H9 (cell line): ENCODE data around the gene THTPA. TPM values are rescaled to one million over a fixed set of nuclear protein-coding genes. Genes with fewer than 3 reads are reported as not detected.

Experiments
- DNase-seq: peaks from one replicate; pipeline ENCODE4 v3.0.0-alpha.2; 2017
- H2AFZ ChIP-seq: one replicate; pipeline ENCODE4 v1.6.1; 2013; ENCODE audit warnings: mild to moderate bottlenecking, low read length, control low read depth, moderate library complexity
- H2AK5ac ChIP-seq: 2 replicates; pipeline ENCODE4 v1.6.1; 2013; ENCODE audit warnings: low read length, control low read depth, mixed read lengths; ENCODE audit not compliant: insufficient read length
- H2BK120ac ChIP-seq: one replicate; pipeline ENCODE4 v1.6.1; 2013; ENCODE audit warnings: low read depth, mild to moderate bottlenecking, low read length, control low read depth, inconsistent platforms; ENCODE audit not compliant: poor library complexity, severe bottlenecking
- H2BK12ac ChIP-seq: 2 replicates; pipeline ENCODE4 v1.6.1; 2013; ENCODE audit warnings: low read length, control low read depth, mixed read lengths, low read depth; ENCODE audit not compliant: insufficient read length
- H2BK15ac ChIP-seq: 2 replicates; pipeline ENCODE4 v1.6.1; 2013; ENCODE audit warnings: low read depth, low read length, control low read depth
- H2BK20ac ChIP-seq: one replicate; pipeline ENCODE4 v1.6.1; 2013; ENCODE audit warnings: low read depth, mild to moderate bottlenecking, low read length, control low read depth, inconsistent platforms; ENCODE audit not compliant: poor library complexity, severe bottlenecking
- H2BK5ac ChIP-seq: 2 replicates; pipeline ENCODE4 v1.6.1; 2013; ENCODE audit warnings: low read length, control low read depth, mixed read lengths; ENCODE audit not compliant: insufficient read length
- H3K14ac ChIP-seq: 2 replicates; pipeline ENCODE4 v1.6.1; 2013; ENCODE audit warnings: low read length, control low read depth; ENCODE audit not compliant: insufficient read depth
- H3K18ac ChIP-seq: 2 replicates; pipeline ENCODE4 v1.6.1; 2013; ENCODE audit warnings: low read depth, mild to moderate bottlenecking, mixed read lengths, low read length, control low read depth; ENCODE audit not compliant: insufficient read length
- H3K23ac ChIP-seq: 2 replicates; pipeline ENCODE4 v1.6.1; 2013; ENCODE audit warnings: low read length, control low read depth, mixed read lengths, low read depth; ENCODE audit not compliant: insufficient read length
- H3K23me2 ChIP-seq: 2 replicates; pipeline ENCODE4 v1.6.1; 2013; ENCODE audit warnings: low read depth, mild to moderate bottlenecking, mixed read lengths, low read length, control low read depth; ENCODE audit not compliant: insufficient read length, poor library complexity, severe bottlenecking
- H3K27ac ChIP-seq: 2 replicates; pipeline ENCODE4 v1.5.1; 2013; ENCODE audit warnings: low read length, control low read depth, mixed read lengths, low read depth; ENCODE audit not compliant: insufficient read length
- H3K27me3 ChIP-seq: 2 replicates; pipeline ENCODE4 v1.6.1; 2013; ENCODE audit warnings: low read length, control low read depth, inconsistent platforms; ENCODE audit not compliant: insufficient read depth
- H3K4ac ChIP-seq: 2 replicates; pipeline ENCODE4 v1.6.1; 2013; ENCODE audit warnings: low read depth, mild to moderate bottlenecking, control low read depth, inconsistent platforms, low read length, moderate library complexity
- H3K4me1 ChIP-seq: 2 replicates; pipeline ENCODE4 v1.6.1; 2013; ENCODE audit warnings: low read length, control low read depth, inconsistent platforms; ENCODE audit not compliant: insufficient read depth
- H3K4me2 ChIP-seq: 2 replicates; pipeline ENCODE4 v1.6.1; 2013; ENCODE audit warnings: low read length, control low read depth, mixed read lengths; ENCODE audit not compliant: insufficient read length, insufficient read depth
- H3K56ac ChIP-seq: 2 replicates; pipeline ENCODE4 v1.6.1; 2013; ENCODE audit warnings: low read depth, mild to moderate bottlenecking, mixed read lengths, low read length, control low read depth; ENCODE audit not compliant: insufficient read length
- H3K79me1 ChIP-seq: 2 replicates; pipeline ENCODE4 v1.6.1; 2013; ENCODE audit warnings: low read depth, mild to moderate bottlenecking, moderate library complexity, low read length, control low read depth, inconsistent platforms; ENCODE audit not compliant: insufficient read depth, poor library complexity, severe bottlenecking
- H3K79me2 ChIP-seq: 2 replicates; pipeline ENCODE4 v1.6.1; 2013; ENCODE audit warnings: low read length, control low read depth, inconsistent platforms; ENCODE audit not compliant: insufficient read depth
- H3K9ac ChIP-seq: 2 replicates; pipeline ENCODE4 v1.6.1; 2013; ENCODE audit warnings: low read length, control low read depth, mixed read lengths; ENCODE audit not compliant: insufficient read length; ENCODE audit errors: extremely low read depth
- H3K9me3 ChIP-seq: one replicate; pipeline ENCODE4 v1.6.1; 2013; ENCODE audit warnings: low read depth, low read length, inconsistent platforms; ENCODE audit not compliant: control insufficient read depth
- H3T11ph ChIP-seq: one replicate; pipeline ENCODE4 v1.6.1; 2013; ENCODE audit warnings: mild to moderate bottlenecking, low read length, control low read depth, inconsistent platforms
- H4K20me1 ChIP-seq: one replicate; pipeline ENCODE4 v1.6.1; 2013; ENCODE audit not compliant: control insufficient read depth, insufficient read length, insufficient read depth
- H4K5ac ChIP-seq: 2 replicates; pipeline ENCODE4 v1.6.1; 2013; ENCODE audit warnings: low read depth, mild to moderate bottlenecking, mixed read lengths, low read length, control low read depth; ENCODE audit not compliant: insufficient read length
- H4K8ac ChIP-seq: replicated peaks from 2 replicates; pipeline ENCODE4 v1.6.1; 2013; ENCODE audit warnings: low read length, control low read depth, mixed read lengths, low read depth; ENCODE audit not compliant: insufficient read length
- H4K91ac ChIP-seq: 2 replicates; pipeline ENCODE4 v1.6.1; 2013; ENCODE audit warnings: low read depth, mild to moderate bottlenecking, moderate library complexity, mixed read lengths, low read length, control low read depth; ENCODE audit not compliant: insufficient read length
- H3K27ac Mint-ChIP-seq, 3 experiments: 2 replicates in 2 of 3; 3 replicates in 1 of 3; pipeline ENCODE4 v1.8.0; 2020 to 2021; ENCODE audit warnings: mixed read lengths in 3 of 3, mild to moderate bottlenecking in 1 of 3, moderate library complexity in 1 of 3
- H3K27me3 Mint-ChIP-seq: 2 replicates; pipeline ENCODE4 v1.8.0; 2021; ENCODE audit warnings: low read depth, mild to moderate bottlenecking, moderate library complexity, mixed read lengths
- H3K36me3 Mint-ChIP-seq, 3 experiments: 2 replicates in 2 of 3; 3 replicates in 1 of 3; pipeline ENCODE4 v1.8.0; 2020 to 2021; ENCODE audit warnings: low read depth in 3 of 3, mixed read lengths in 3 of 3; ENCODE audit not compliant: insufficient read depth in 1 of 3
- H3K4me1 Mint-ChIP-seq, 2 experiments: 2 replicates each; pipeline ENCODE4 v1.8.0; 2020; ENCODE audit warnings: mixed read lengths in 2 of 2
- H3K4me3 Mint-ChIP-seq, 2 experiments: 2 replicates in 1 of 2; 3 replicates in 1 of 2; pipeline ENCODE4 v1.8.0; 2020 to 2021; ENCODE audit warnings: mild to moderate bottlenecking in 2 of 2, mixed read lengths in 2 of 2, moderate library complexity in 1 of 2
- H3K9me3 Mint-ChIP-seq, 2 experiments: 2 replicates in 1 of 2; 3 replicates in 1 of 2; pipeline ENCODE4 v1.8.0; 2020; ENCODE audit warnings: mild to moderate bottlenecking in 2 of 2, mixed read lengths in 2 of 2, moderate library complexity in 1 of 2
- CTCF ChIP-seq: fragments of 200-600 bp; sonication (generic); conservative IDR thresholded peaks from 3 replicates; pipeline ENCODE4 v1.8.0; 2021; ENCODE audit warnings: antibody characterized with exemption, mild to moderate bottlenecking
- WGBS: extraction: QIAGEN DNeasy Blood & Tissue Kit; methylation state at CpG from one replicate; pipeline ENCODE4 v1.1.7; 2013; ENCODE audit warnings: missing lambda C conversion rate, low lambda C conversion rate, mixed read lengths; ENCODE audit not compliant: insufficient read length; ENCODE audit errors: extremely low coverage; 5-methylcytosine and 5-hydroxymethylcytosine counted together
- total RNA-seq: library from RNA; stranded (reverse); gene quantifications from 2 replicates; pipeline ENCODE4 v1.2.1, GENCODE V29; 2021

Gene THTPA
- total RNA-seq, 1 experiment from 2014 or later: 15.6 TPM

- no CpG with 5 or more reads among the region's 6 CpGs for WGBS
- peak; percentile 66 for DNase-seq
- H3K18ac ChIP-seq: no peak overlapping the region
- H3K56ac ChIP-seq: no peak overlapping the region
- no peak overlapping the region for H3T11ph ChIP-seq
- no peak overlapping the region for H4K5ac ChIP-seq
- no peak overlapping the region for H3K14ac ChIP-seq
- no peak overlapping the region for H2AFZ ChIP-seq
- H2BK5ac ChIP-seq: no peak overlapping the region
- peak; percentile 70 for TF ChIP-seq CTCF
- Mint-ChIP-seq H3K36me3 (peaks cover 22 to 45% (median 22%) of the 10 kb centered on the region in 3 experiments), H3K27ac (peak overlapping the region in 2 of 3 experiments; percentile 77 to 95; a peak in 4 of 7 replicates), H3K4me3 (peak overlapping the region; percentile 33 to 95), H3K9me3 (no peaks in the 10 kb centered on the region), H3K27me3 (peaks cover 16% of the 10 kb centered on the region), H3K4me1 (peaks cover 42% of the 10 kb centered on the region in 2 experiments)
- peaks cover 8% of the 10 kb centered on the region for H4K20me1 ChIP-seq
- H2BK12ac ChIP-seq: no peak overlapping the region
- no peaks in the 10 kb centered on the region for H3K79me2 ChIP-seq
- peaks cover 9% of the 10 kb centered on the region for H3K4me1 ChIP-seq
- H3K9ac ChIP-seq: no peak overlapping the region
- H2AK5ac ChIP-seq: no peak overlapping the region
- no peak overlapping the region for H2BK15ac ChIP-seq
- no peaks in the 10 kb centered on the region for H3K9me3 ChIP-seq
- no peaks in the 10 kb centered on the region for H3K27me3 ChIP-seq
- no peak overlapping the region for H2BK120ac ChIP-seq
- H3K4ac ChIP-seq: no peak overlapping the region
- H4K91ac ChIP-seq: no peak overlapping the region
- no peak overlapping the region for H2BK20ac ChIP-seq
- peaks cover 3% of the 10 kb centered on the region for H3K23me2 ChIP-seq
- H4K8ac ChIP-seq: no peak overlapping the region
- H3K23ac ChIP-seq: no peak overlapping the region
- no peak overlapping the region for H3K27ac ChIP-seq
- no peak overlapping the region for H3K4me2 ChIP-seq
- H3K79me1 ChIP-seq: no peaks in the 10 kb centered on the region
Measured at GRCh38 chr14:23568600-23569331, 12.7 kb downstream of the THTPA start.
